H1 (cell line): Measurements from ENCODE around the gene PRKG2. TPM values are rescaled to one million over a fixed set of nuclear protein-coding genes. Genes with fewer than 3 reads are reported as not detected.

Experiments used
- CTCF ChIA-PET: fragments of 300-600 bp; sonication (Branson Sonifier 250); formaldehyde crosslinking; loops from one replicate; lab custom pipeline; 2021; ENCODE audit not compliant: partially characterized antibody; lab: Charles Lee
- POLR2A ChIA-PET: fragments of 300-600 bp; sonication (Branson Sonifier 250); formaldehyde crosslinking; loops from one replicate; lab custom pipeline; 2021; ENCODE audit warnings: inconsistent platforms; ENCODE audit not compliant: partially characterized antibody; lab: Charles Lee
- DNase-seq, 2 experiments: peaks; one replicate each; pipeline versions ENCODE4 v3.0.0 to v3.0.0-alpha.2; 2010 to 2022; ENCODE audit warnings: low spot score in 2 of 2, low read depth in 1 of 2, mixed read lengths in 1 of 2
- FAIRE-seq: peaks from 2 replicates; lab custom pipeline; 2011; peaks lifted over from hg19 to GRCh38; lab: Jason Lieb, UNC
- H2AFZ ChIP-seq: 2 replicates; pipeline ENCODE4 v1.8.1; 2012; ENCODE audit warnings: low read length, inconsistent platforms
- H2AK5ac ChIP-seq: 2 replicates; pipeline ENCODE4 v1.6.1; 2013; ENCODE audit warnings: low read depth, low read length
- H2BK120ac ChIP-seq: replicated peaks from 2 replicates; pipeline ENCODE3; 2013; ENCODE audit warnings: low read depth, low read length, inconsistent platforms
- H2BK12ac ChIP-seq: 2 replicates; pipeline ENCODE4 v1.6.1; 2013; ENCODE audit warnings: low read depth, low read length
- H2BK15ac ChIP-seq: 2 replicates; pipeline ENCODE4 v1.6.1; 2013; ENCODE audit warnings: low read length
- H2BK20ac ChIP-seq: 2 replicates; pipeline ENCODE4 v1.6.1; 2013; ENCODE audit warnings: low read length
- H2BK5ac ChIP-seq: 2 replicates; pipeline ENCODE4 v1.6.1; 2013; ENCODE audit warnings: low read depth, low read length
- H3K14ac ChIP-seq: 2 replicates; pipeline ENCODE4 v1.6.1; 2013; ENCODE audit warnings: inconsistent platforms; ENCODE audit not compliant: insufficient read length
- H3K18ac ChIP-seq: 2 replicates; pipeline ENCODE4 v1.6.1; 2013; ENCODE audit warnings: low read length; ENCODE audit errors: extremely low read depth
- H3K23ac ChIP-seq: 2 replicates; pipeline ENCODE4 v1.6.1; 2013; ENCODE audit warnings: inconsistent platforms; ENCODE audit not compliant: insufficient read length
- H3K23me2 ChIP-seq: 2 replicates; pipeline ENCODE4 v1.6.1; 2013; ENCODE audit warnings: low read depth, low read length
- H3K27ac ChIP-seq: 2 replicates; pipeline ENCODE4 v1.6.1; 2011; ENCODE audit warnings: low read depth, low read length, inconsistent platforms
- H3K27me3 ChIP-seq, 4 experiments: replicated peaks in 1 of 4; 1 replicate in 1 of 4; 2 replicates in 3 of 4; pipeline versions ENCODE4 v1.6.1 to v1.8.1; 2011 to 2013; ENCODE audit warnings: low read length in 3 of 4, mild to moderate bottlenecking in 3 of 4, inconsistent platforms in 2 of 4, mixed read lengths in 2 of 4, moderate library complexity in 1 of 4; ENCODE audit not compliant: control insufficient read depth in 3 of 4, insufficient read depth in 3 of 4; ENCODE audit errors: extremely low read depth in 1 of 4
- H3K36me3 ChIP-seq, 4 experiments: 2 replicates each; pipeline versions ENCODE4 v1.6.1 to v1.8.1; 2011 to 2013; ENCODE audit warnings: mild to moderate bottlenecking in 4 of 4, low read length in 3 of 4, moderate library complexity in 2 of 4, control low read depth in 1 of 4, inconsistent platforms in 1 of 4; ENCODE audit not compliant: insufficient read depth in 4 of 4, control insufficient read depth in 2 of 4
- H3K4ac ChIP-seq: replicated peaks from 2 replicates; pipeline ENCODE3; 2013; ENCODE audit warnings: low read length, low read depth, mixed read lengths, inconsistent platforms; ENCODE audit not compliant: insufficient read length
- H3K4me1 ChIP-seq, 4 experiments: replicated peaks in 1 of 4; 1 replicate in 1 of 4; 2 replicates in 3 of 4; pipeline versions ENCODE4 v1.6.1 to v1.8.1; 2011 to 2013; ENCODE audit warnings: low read length in 3 of 4, inconsistent platforms in 2 of 4, mixed read lengths in 1 of 4; ENCODE audit not compliant: insufficient read depth in 4 of 4, control insufficient read depth in 3 of 4
- H3K4me2 ChIP-seq, 2 experiments: 2 replicates each; pipeline versions ENCODE4 v1.6.1 to v1.8.1; 2011 to 2013; ENCODE audit warnings: low read depth in 2 of 2, low read length in 2 of 2, control low read depth in 1 of 2, inconsistent platforms in 1 of 2, mild to moderate bottlenecking in 1 of 2; ENCODE audit not compliant: insufficient read depth in 1 of 2
- H3K4me3 ChIP-seq, 4 experiments: fragments of 200-600, 300-600 bp in 1 of 4; sonication (generic), shearing (Covaris generic), sonication (Bioruptor Twin) in 1 of 4; 2 replicates each; pipeline versions ENCODE4 v1.5.1 to v1.8.1; 2011 to 2016; ENCODE audit warnings: low read length in 4 of 4, low read depth in 3 of 4, control low read depth in 2 of 4, inconsistent platforms in 2 of 4, mild to moderate bottlenecking in 2 of 4, mixed read lengths in 1 of 4, moderate library complexity in 1 of 4; ENCODE audit not compliant: insufficient read depth in 2 of 4; ENCODE audit errors: extremely low read depth in 1 of 4
- H3K56ac ChIP-seq: replicated peaks from 2 replicates; pipeline ENCODE3; 2013; ENCODE audit warnings: low read depth, mild to moderate bottlenecking, mixed read lengths, low read length, inconsistent platforms; ENCODE audit not compliant: insufficient read length
- H3K79me1 ChIP-seq: 2 replicates; pipeline ENCODE4 v1.6.1; 2013; ENCODE audit warnings: low read depth, low read length, control low read depth
- H3K79me2 ChIP-seq, 2 experiments: 2 replicates each; pipeline versions ENCODE4 v1.6.1 to v1.8.1; 2012 to 2013; ENCODE audit warnings: low read length in 2 of 2, mild to moderate bottlenecking in 2 of 2, inconsistent platforms in 1 of 2; ENCODE audit not compliant: insufficient read depth in 2 of 2, control insufficient read depth in 1 of 2
- H3K9ac ChIP-seq, 4 experiments: replicated peaks in 1 of 4; 1 replicate in 1 of 4; 2 replicates in 3 of 4; pipeline versions ENCODE4 v1.6.1 to v1.8.1; 2011 to 2013; ENCODE audit warnings: low read depth in 3 of 4, low read length in 3 of 4, control low read depth in 2 of 4, mild to moderate bottlenecking in 2 of 4, moderate library complexity in 2 of 4, inconsistent platforms in 1 of 4; ENCODE audit errors: extremely low read depth in 1 of 4
- H3K9me3 ChIP-seq, 2 experiments: 2 replicates each; pipeline versions ENCODE4 v1.6.1 to v1.8.1; 2012 to 2013; ENCODE audit warnings: mild to moderate bottlenecking in 2 of 2, moderate library complexity in 2 of 2, control low read depth in 1 of 2, inconsistent platforms in 1 of 2, low read depth in 1 of 2, low read length in 1 of 2, mixed read lengths in 1 of 2; ENCODE audit not compliant: insufficient read depth in 2 of 2
- H4K20me1 ChIP-seq, 2 experiments: replicated peaks in 1 of 2; 2 replicates each; pipeline versions ENCODE3 to v1.8.1; 2011 to 2013; ENCODE audit warnings: inconsistent platforms in 2 of 2, low read length in 2 of 2, mild to moderate bottlenecking in 1 of 2; ENCODE audit not compliant: insufficient read depth in 2 of 2, control insufficient read depth in 1 of 2
- H4K5ac ChIP-seq: 2 replicates; pipeline ENCODE4 v1.6.1; 2013; ENCODE audit warnings: low read length, low read depth, mixed read lengths, inconsistent platforms; ENCODE audit not compliant: insufficient read length
- H4K8ac ChIP-seq: 2 replicates; pipeline ENCODE4 v1.8.0; 2013; ENCODE audit warnings: mild to moderate bottlenecking, moderate library complexity, low read length, inconsistent platforms; ENCODE audit not compliant: insufficient read depth; ENCODE audit errors: extremely low read depth
- H4K91ac ChIP-seq: replicated peaks from 2 replicates; pipeline ENCODE3; 2013; ENCODE audit warnings: low read length, mixed read lengths, inconsistent platforms; ENCODE audit not compliant: insufficient read length
- CBX5 ChIP-seq: fragments of 300-800, 300-1000 bp; sonication (generic); IDR thresholded peaks from 2 replicates; pipeline ENCODE4 v1.7.1; 2016; ENCODE audit warnings: antibody characterized with exemption, low read length, low read depth
- CEBPB ChIP-seq: IDR thresholded peaks from 2 replicates; pipeline ENCODE4 v1.6.1; 2012; ENCODE audit warnings: low read depth, low read length
- CHD2 ChIP-seq: IDR thresholded peaks from 2 replicates; pipeline ENCODE4 v1.6.1; 2012; ENCODE audit warnings: low read length, improper control_type of control experiment
- EP300 ChIP-seq, 2 experiments: IDR thresholded peaks; 1 replicate in 1 of 2; 2 replicates in 1 of 2; pipeline ENCODE4 v1.6.1; 2011 to 2012; ENCODE audit warnings: low read depth in 2 of 2, low read length in 2 of 2, mild to moderate bottlenecking in 2 of 2, borderline replicate concordance in 1 of 2, inconsistent platforms in 1 of 2, moderate library complexity in 1 of 2
- HDAC6 ChIP-seq: IDR thresholded peaks from one replicate; pipeline ENCODE4 v1.7.1; 2012; ENCODE audit warnings: low read depth, mild to moderate bottlenecking, inconsistent platforms, low read length, moderate library complexity
- JUND ChIP-seq: IDR thresholded peaks from 2 replicates; pipeline ENCODE4 v1.6.1; 2011; ENCODE audit warnings: mild to moderate bottlenecking, improper control_type of control experiment, low read length
- KDM4A ChIP-seq: IDR thresholded peaks from one replicate; pipeline ENCODE4 v1.7.1; 2012; ENCODE audit warnings: low read depth, mild to moderate bottlenecking, moderate library complexity, low read length, inconsistent platforms; ENCODE audit not compliant: severe bottlenecking
- NANOG ChIP-seq: IDR thresholded peaks from 2 replicates; pipeline ENCODE4 v1.6.1; 2011; ENCODE audit warnings: low read length, low read depth, mild to moderate bottlenecking, inconsistent platforms; ENCODE audit not compliant: insufficient read depth, poor library complexity, severe bottlenecking
- NRF1 ChIP-seq: IDR thresholded peaks from 2 replicates; pipeline ENCODE4 v1.6.1; 2011; ENCODE audit warnings: mild to moderate bottlenecking, low read depth, low read length, improper control_type of control experiment
- RXRA ChIP-seq: IDR thresholded peaks from 2 replicates; pipeline ENCODE4 v1.6.1; 2011; ENCODE audit warnings: low read depth, mild to moderate bottlenecking, low read length, moderate library complexity; ENCODE audit not compliant: insufficient read depth
- SAP30 ChIP-seq: fragments of 300-600 bp; sonication (generic); IDR thresholded peaks from 2 replicates; pipeline ENCODE4 v1.7.1; 2012; ENCODE audit warnings: low read length, moderate library complexity, mild to moderate bottlenecking, inconsistent platforms; ENCODE audit not compliant: insufficient read depth, insufficient replicate concordance
- SP1 ChIP-seq: IDR thresholded peaks from 2 replicates; pipeline ENCODE4 v1.6.1; 2011; ENCODE audit warnings: low read depth, low read length
- YY1 ChIP-seq: IDR thresholded peaks from 2 replicates; pipeline ENCODE4 v1.6.1; 2011; ENCODE audit warnings: low read depth, mild to moderate bottlenecking, low read length
- WGBS, 2 experiments: shearing (Covaris generic) in 1 of 2; methylation state at CpG; one replicate each; pipeline versions ENCODE4 v1.1.6 to v1.1.7; 2013 to 2015; ENCODE audit warnings: low lambda C conversion rate in 2 of 2, mixed read lengths in 2 of 2, inconsistent platforms in 1 of 2, low coverage in 1 of 2, missing lambda C conversion rate in 1 of 2; ENCODE audit not compliant: insufficient replicate concordance in 2 of 2, insufficient coverage in 1 of 2, insufficient read length in 1 of 2; ENCODE audit errors: extremely low coverage in 1 of 2, missing lambda C conversion rate in 1 of 2; 5-methylcytosine and 5-hydroxymethylcytosine counted together
- polyA plus RNA-seq, 7 experiments: library from polyadenylated mRNA; depleted of rRNA in 3 of 7; stranded (reverse) in 5 of 7; unstranded in 2 of 7; fragments of >200 nt in 5 of 7; fragments of 200-250 nt in 2 of 7; gene quantifications; 1 replicate in 5 of 7; 2 replicates in 1 of 7; 4 replicates in 1 of 7; pipeline versions ENCODE4 v1.2.1 to v1.2.3, GENCODE V29; 2011 to 2013; ENCODE audit warnings: missing spikeins in 2 of 7, mixed read lengths in 2 of 7
- total RNA-seq: library from RNA; stranded (reverse); fragmentation: NEBNext Ultra II Directional; extraction: Animal tissue kit (Norgen Biotek cat#: 25700); gene quantifications from 2 replicates; pipeline ENCODE4 v1.2.1, GENCODE V29; 2021

Gene PRKG2
- total and polyA plus RNA-seq, 2 of the 8 experiments (the other 6 are each of a cell fraction or from before 2014, with no cell fraction given), result 0.45 to 1.2 TPM

GRCh38 chr4:81113024-81113423, 102.0 kb downstream of the PRKG2 start:
- no peak overlapping the region for H2BK120ac ChIP-seq
- H3K79me2 ChIP-seq, result no peaks in the 10 kb centered on the region
- H3K27me3 ChIP-seq, result no peaks in the 10 kb centered on the region
- no peak for TF ChIP-seq NANOG
- no peak for TF ChIP-seq SP1
- no peak for TF ChIP-seq CHD2
- no peak for TF ChIP-seq YY1
- TF ChIP-seq KDM4A, result no peak
- no peak for TF ChIP-seq EP300 (IDR thresholded peaks at IDR 0.05; ENCODE audit: borderline replicate concordance in 1 of 2, low read depth in 2 of 2, low read length in 2 of 2)
- no peak for TF ChIP-seq JUND
- TF ChIP-seq RXRA, result no peak
- TF ChIP-seq HDAC6, result no peak
- no peak for TF ChIP-seq NRF1
- no peak for TF ChIP-seq CBX5
- no peak for TF ChIP-seq CEBPB
- TF ChIP-seq SAP30, result no peak
- TF ChIP-seq, all 59 proteins: peak for 0
- Histone ChIP-seq H3K27ac (no peak overlapping the region), H2BK20ac (no peak overlapping the region), H2BK5ac (no peak overlapping the region), H4K91ac (no peak overlapping the region), H3K9me3 (no peaks in the 10 kb centered on the region), H3K4ac (no peak overlapping the region), H2BK12ac (no peak overlapping the region), H2AFZ (no peak overlapping the region), H3K23ac (no peak overlapping the region), H3K4me1 (no peaks in the 10 kb centered on the region), H3K9ac (no peak overlapping the region), H3K18ac (no peak overlapping the region), H4K8ac (no peak overlapping the region), H3K14ac (no peak overlapping the region), H2AK5ac (no peak overlapping the region), H2BK15ac (no peak overlapping the region), H3K56ac (no peak overlapping the region), H3K23me2 (no peaks in the 10 kb centered on the region), H4K20me1 (no peaks in the 10 kb centered on the region), H3K36me3 (no peaks in the 10 kb centered on the region), H3K4me2 (no peak overlapping the region), H4K5ac (no peak overlapping the region), H3K4me3 (no peak overlapping the region), H3K79me1 (no peaks in the 10 kb centered on the region)
- WGBS, 2 experiments, result 92% methylated on average over 5 of the region's 5 CpGs; no CpG with 5 or more reads in 1 of the 2 experiments
- DNase-seq (no peak), FAIRE-seq (no peak)
- ChIA-PET CTCF (no interaction called here), POLR2A (interaction anchor here (1.0 kb wide), 1 partner anchor 239 kb away, joined by 4 read pairs; no protein-coding TSS in a partner anchor)
